ENCODE data around the gene EIF5A. TPM values are rescaled to one million over a fixed set of nuclear protein-coding genes. Genes with fewer than 3 reads are reported as not detected.

EIF5A gene
- total and polyA plus RNA-seq, 9 of the 15 experiments (the other 6 are each of a cell fraction or from before 2014, with no cell fraction given): 22.9 to 1,163 (median 772) TPM

DNA sequence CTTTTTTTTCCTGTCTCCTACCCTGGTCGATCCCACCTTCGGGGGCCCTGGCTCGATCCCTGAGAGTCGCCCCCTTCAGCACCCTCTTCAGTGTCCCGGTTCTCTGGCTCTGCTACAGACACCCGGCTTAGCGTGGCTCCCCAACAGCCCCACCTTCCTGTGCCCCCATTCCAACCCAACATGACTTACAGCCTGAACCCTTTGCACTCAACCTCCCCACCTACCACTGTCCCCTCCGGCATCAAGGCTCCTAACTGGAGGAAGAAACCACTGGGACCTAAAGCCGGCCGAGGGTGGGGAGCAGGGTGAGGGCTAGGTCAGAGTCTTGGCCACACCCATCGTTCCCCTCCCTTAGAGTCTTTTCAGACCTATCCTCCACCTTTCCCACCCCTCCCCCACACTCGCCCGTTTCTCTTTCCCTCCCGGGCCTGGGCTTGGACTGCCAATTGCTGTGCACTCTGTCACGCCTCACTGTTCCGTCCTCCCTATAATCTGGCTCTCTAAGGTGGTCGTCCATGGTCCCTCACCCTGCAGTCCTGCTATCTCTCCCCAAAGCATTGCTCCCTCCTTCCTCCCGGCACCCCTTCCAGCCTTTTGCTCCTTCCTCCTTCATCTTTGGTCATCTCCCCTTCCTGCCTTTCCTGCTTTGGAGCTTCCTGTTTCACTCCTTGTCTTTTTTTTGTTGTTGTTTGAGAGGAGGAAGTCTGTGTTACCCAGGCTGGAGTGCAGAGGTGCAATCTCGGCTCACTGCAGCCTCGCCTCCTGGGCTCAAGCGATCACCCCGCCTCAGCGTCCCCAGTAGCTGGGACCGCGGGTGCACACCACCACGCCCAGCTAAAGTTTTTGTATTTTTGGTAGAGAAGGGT is 44.3 kb upstream of the EIF5A start:
- CTCF ChIA-PET (ENCODE audit: low intra/inter-chr PET ratio): no interaction called here
- Histone ChIP-seq H3K4me2 (ENCODE audit: insufficient read depth, low read length) (peak overlapping the region; percentile 95), H3K4me1 (replicated peaks in 1 of 2; ENCODE audit: control insufficient read depth in 2 of 2, insufficient read depth in 2 of 2, low read length in 2 of 2) (peaks cover 10 to 35% of the 10 kb centered on the region in 2 experiments; a peak in 4 of 5 replicates), H4K20me1 (replicated peaks; ENCODE audit: control insufficient read depth, insufficient read depth, low read length) (no peaks in the 10 kb centered on the region), H3K4me3 (peak overlapping the region; percentile 47), H3K79me2 (ENCODE audit: control insufficient read depth, insufficient read depth, low read length) (no peaks in the 10 kb centered on the region), H3K36me3 (ENCODE audit: control insufficient read depth, insufficient read depth, low read length) (peaks cover 21% of the 10 kb centered on the region; the same call in 2 of the 3 replicates), H3K27ac (ENCODE audit: extremely low read depth, low read depth, low read length) (peak overlapping the region; percentile 70), H3K9me1 (ENCODE audit: control insufficient read depth, insufficient read depth, low read length) (no peaks in the 10 kb centered on the region), H3K27me3 (ENCODE audit: control insufficient read depth in 2 of 2, insufficient read depth in 2 of 2, low read length in 2 of 2) (no peaks in the 10 kb centered on the region), H3K9ac (ENCODE audit: insufficient read depth in 1 of 2, low read depth in 2 of 2, low read length in 2 of 2) (peak overlapping the region; percentile 63 to 89), H3K9me3 (replicated peaks; ENCODE audit: control insufficient read depth, insufficient read depth, low read depth, low read length) (no peaks in the 10 kb centered on the region), H2AFZ (ENCODE audit: low read depth, low read length) (peak overlapping the region; percentile 97)
- POLR2A ChIA-PET: interaction anchor here (0.6 to 1.9 kb wide), 4 partner anchors 9 to 878 kb away, joined by 3 to 8 read pairs (median 4); no protein-coding TSS in a partner anchor
- ATAC-seq (peak; percentile 92), FAIRE-seq (peak; percentile 93), DNase-seq (ENCODE audit: extremely low read depth in 1 of 4, low spot score in 3 of 4) (peak; percentile 79 to 88 (median 82))
- intact Hi-C loops (cut with micrococcal nuclease): no loop called here
- no TSS peak for BruUV-seq (replicated peaks)
- in situ Hi-C loops (cut with MboI): no loop called here
- under 1% methylated on average over 15 of the region's 26 CpGs for WGBS (ENCODE audit: insufficient coverage, low coverage, missing lambda C conversion rate)
- TF ChIP-seq KDM5B (IDR thresholded peaks at IDR 0.05; ENCODE audit: insufficient replicate concordance, low read depth, low read length): peak; percentile 40
- TF ChIP-seq GTF2F1 (IDR thresholded peaks at IDR 0.05; ENCODE audit: low read depth, low read length): no peak
- peak; percentile 64; the same call in 1 of the 2 replicates for TF ChIP-seq SMARCE1 (IDR thresholded peaks at IDR 0.05)
- TF ChIP-seq CBFA2T3 (IDR thresholded peaks at IDR 0.05): peak; percentile 21; the same call in 1 of the 2 replicates
- TF ChIP-seq ZNF75A (CRISPR knock-in tag; IDR thresholded peaks at IDR 0.05): no peak
- 0 out of 2 replicates have a peak, but pooled peaks have one; percentile 20 for TF ChIP-seq GTF2E2 (tag; IDR thresholded peaks at IDR 0.05)
- peak; percentile 65; the same call in 1 of the 2 replicates for TF ChIP-seq ARID1B (IDR thresholded peaks at IDR 0.05)
- TF ChIP-seq, protein P1, sequence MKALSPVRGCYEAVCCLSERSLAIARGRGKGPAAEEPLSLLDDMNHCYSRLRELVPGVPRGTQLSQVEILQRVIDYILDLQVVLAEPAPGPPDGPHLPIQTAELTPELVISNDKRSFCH (CRISPR knock-in tag; IDR thresholded peaks at IDR 0.05): no peak
- TF ChIP-seq, protein P1 (tag; IDR thresholded peaks at IDR 0.05): no peak
- TF ChIP-seq, protein P2, sequence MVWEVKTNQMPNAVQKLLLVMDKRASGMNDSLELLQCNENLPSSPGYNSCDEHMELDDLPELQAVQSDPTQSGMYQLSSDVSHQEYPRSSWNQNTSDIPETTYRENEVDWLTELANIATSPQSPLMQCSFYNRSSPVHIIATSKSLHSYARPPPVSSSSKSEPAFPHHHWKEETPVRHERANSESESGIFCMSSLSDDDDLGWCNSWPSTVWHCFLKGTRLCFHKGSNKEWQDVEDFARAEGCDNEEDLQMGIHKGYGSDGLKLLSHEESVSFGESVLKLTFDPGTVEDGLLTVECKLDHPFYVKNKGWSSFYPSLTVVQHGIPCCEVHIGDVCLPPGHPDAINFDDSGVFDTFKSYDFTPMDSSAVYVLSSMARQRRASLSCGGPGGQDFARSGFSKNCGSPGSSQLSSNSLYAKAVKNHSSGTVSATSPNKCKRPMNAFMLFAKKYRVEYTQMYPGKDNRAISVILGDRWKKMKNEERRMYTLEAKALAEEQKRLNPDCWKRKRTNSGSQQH (CRISPR knock-in tag; IDR thresholded peaks at IDR 0.05): 0 out of 2 replicates have a peak, but pooled peaks have one; percentile 34
- TF ChIP-seq HDAC1 (IDR thresholded peaks at IDR 0.05): peak in 1 of 2 experiments; percentile 81; a peak in 2 of 4 replicates
- TF ChIP-seq TRIM24 (IDR thresholded peaks at IDR 0.05): peak in 1 of 2 experiments; percentile 53; a peak in 2 of 4 replicates
- TF ChIP-seq PHF20 (IDR thresholded peaks at IDR 0.05; ENCODE audit: partially characterized antibody): peak; percentile 50
- TF ChIP-seq, protein P3, sequence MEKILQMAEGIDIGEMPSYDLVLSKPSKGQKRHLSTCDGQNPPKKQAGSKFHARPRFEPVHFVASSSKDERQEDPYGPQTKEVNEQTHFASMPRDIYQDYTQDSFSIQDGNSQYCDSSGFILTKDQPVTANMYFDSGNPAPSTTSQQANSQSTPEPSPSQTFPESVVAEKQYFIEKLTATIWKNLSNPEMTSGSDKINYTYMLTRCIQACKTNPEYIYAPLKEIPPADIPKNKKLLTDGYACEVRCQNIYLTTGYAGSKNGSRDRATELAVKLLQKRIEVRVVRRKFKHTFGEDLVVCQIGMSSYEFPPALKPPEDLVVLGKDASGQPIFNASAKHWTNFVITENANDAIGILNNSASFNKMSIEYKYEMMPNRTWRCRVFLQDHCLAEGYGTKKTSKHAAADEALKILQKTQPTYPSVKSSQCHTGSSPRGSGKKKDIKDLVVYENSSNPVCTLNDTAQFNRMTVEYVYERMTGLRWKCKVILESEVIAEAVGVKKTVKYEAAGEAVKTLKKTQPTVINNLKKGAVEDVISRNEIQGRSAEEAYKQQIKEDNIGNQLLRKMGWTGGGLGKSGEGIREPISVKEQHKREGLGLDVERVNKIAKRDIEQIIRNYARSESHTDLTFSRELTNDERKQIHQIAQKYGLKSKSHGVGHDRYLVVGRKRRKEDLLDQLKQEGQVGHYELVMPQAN (IDR thresholded peaks at IDR 0.05; ENCODE audit: borderline replicate concordance): peak; percentile 27; the same call in 1 of the 2 replicates
